ENCODE results near the gene BICD1. TPM values are rescaled to one million over a fixed set of nuclear protein-coding genes. Genes with fewer than 3 reads are reported as not detected.

The BICD1 gene
- polyA plus RNA-seq, 4 donors, result 0.45 to 17.0 (median 4.3) TPM

DNA sequence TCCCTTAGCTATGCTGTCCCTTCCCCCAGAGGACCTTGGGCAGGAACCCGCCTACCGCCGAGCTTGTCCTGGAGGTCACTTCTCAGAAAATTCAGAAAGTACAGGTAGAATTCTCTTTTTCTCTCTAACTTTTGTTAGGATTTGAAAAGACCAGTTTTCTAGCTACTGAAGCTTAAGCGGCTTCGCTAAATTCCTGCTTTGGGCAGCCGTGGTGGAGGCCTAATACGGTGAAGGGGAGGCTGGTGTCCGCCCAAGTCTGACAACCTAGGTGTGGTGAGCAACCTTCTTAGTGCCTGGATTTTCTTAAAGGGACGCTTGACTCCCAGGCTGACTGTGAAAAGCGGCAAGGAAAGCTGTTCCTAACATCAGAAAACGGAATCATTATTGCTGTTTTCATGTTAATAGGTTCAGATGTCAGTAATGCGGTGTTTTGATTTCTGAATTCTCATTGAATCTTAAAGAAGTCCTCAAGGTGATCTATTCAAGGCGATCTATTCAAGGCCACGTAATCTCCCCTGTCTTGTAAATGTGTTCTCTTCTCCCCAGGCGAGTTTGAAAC is 293.5 kb downstream of the BICD1 start:
- Histone ChIP-seq H3K9me3 (ENCODE audit: control insufficient read depth in 2 of 2, insufficient read depth in 1 of 2, low read depth in 1 of 2, low read length in 1 of 2) (no peaks in the 10 kb centered on the region), H3K27ac (ENCODE audit: low read depth in 1 of 3, low read length in 2 of 3) (peak overlapping the region; percentile 92 to 99 (median 99)), H3K36me3 (ENCODE audit: control insufficient read depth in 3 of 3, insufficient read depth in 2 of 3, low read depth in 1 of 3, low read length in 3 of 3) (peaks cover 0 to 3% (median 0%) of the 10 kb centered on the region in 3 donors), H3K4me1 (ENCODE audit: control insufficient read depth in 3 of 3, insufficient read depth in 2 of 3, low read depth in 1 of 3, low read length in 2 of 3) (peaks cover 0 to 8% (median 3%) of the 10 kb centered on the region in 3 donors), H3K27me3 (ENCODE audit: control insufficient read depth in 3 of 3, insufficient read depth in 3 of 3, low read length in 3 of 3) (peaks cover 0 to 2% (median 0%) of the 10 kb centered on the region in 3 donors), H3K4me3 (ENCODE audit: low read depth in 1 of 3, low read length in 3 of 3) (peak overlapping the region; percentile 50 to 80 (median 55))
- peak; percentile 67 to 75 for DNase-seq
- FAIRE-seq, result no peak
- WGBS, 3 donors, result 6 to 20% (median 18%) methylated on average over 15 of the region's 15 CpGs

- Histone ChIP-seq H3K27me3 (ENCODE audit: control insufficient read depth in 3 of 3, insufficient read depth in 3 of 3, low read length in 3 of 3) (peaks cover 0 to 2% (median 0%) of the 10 kb centered on the region in 3 donors), H3K4me3 (ENCODE audit: low read depth in 1 of 3, low read length in 3 of 3) (peak overlapping the region; percentile 50 to 80 (median 55)), H3K36me3 (ENCODE audit: control insufficient read depth in 3 of 3, insufficient read depth in 2 of 3, low read depth in 1 of 3, low read length in 3 of 3) (peaks cover 0 to 3% (median 0%) of the 10 kb centered on the region in 3 donors), H3K9me3 (ENCODE audit: control insufficient read depth in 2 of 2, insufficient read depth in 1 of 2, low read depth in 1 of 2, low read length in 1 of 2) (no peaks in the 10 kb centered on the region), H3K4me1 (ENCODE audit: control insufficient read depth in 3 of 3, insufficient read depth in 2 of 3, low read depth in 1 of 3, low read length in 2 of 3) (peaks cover 0 to 8% (median 3%) of the 10 kb centered on the region in 3 donors), H3K27ac (ENCODE audit: low read depth in 1 of 3, low read length in 2 of 3) (peak overlapping the region; percentile 92 to 99 (median 99))
- DNase-seq, result peak; percentile 42 to 77
- no peak for FAIRE-seq
- 13 to 34% (median 26%) methylated on average over 2 of the region's 2 CpGs for WGBS, 3 donors
Observed at GRCh38 chr12:32400866-32401265, 294.2 kb downstream of the BICD1 start.

DNA sequence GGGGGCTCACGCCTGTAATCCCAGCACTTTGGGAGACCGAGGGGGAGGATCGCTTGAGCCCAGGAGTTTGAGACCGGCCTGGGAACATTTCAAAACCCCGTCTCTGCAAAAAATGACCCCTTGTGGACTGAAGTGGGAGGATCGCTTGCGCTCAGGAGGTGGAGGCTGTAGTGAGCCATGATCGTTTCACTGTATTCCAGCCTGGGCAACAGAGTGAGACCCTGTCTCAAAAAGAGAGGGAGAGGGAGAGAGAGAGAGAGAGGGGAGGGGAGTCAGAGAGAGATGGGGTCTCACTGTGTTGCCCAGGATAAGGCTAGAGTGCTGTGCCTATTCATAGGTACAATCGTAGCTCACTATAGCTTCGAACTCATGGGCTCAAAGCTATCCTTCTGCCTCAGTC is 295.5 kb downstream of the BICD1 start:
- FAIRE-seq (no peak), DNase-seq (no peak)
- peaks cover 0 to 3% (median 0%) of the 10 kb centered on the region in 3 donors for H3K36me3 ChIP-seq (ENCODE audit: control insufficient read depth in 3 of 3, insufficient read depth in 2 of 3, low read depth in 1 of 3, low read length in 3 of 3)
- WGBS, 3 donors, result 91 to 97% (median 92%) methylated on average over 9 to 10 of the region's 10 CpGs
- no peak overlapping the region for H3K27ac ChIP-seq (ENCODE audit: low read depth in 1 of 3, low read length in 2 of 3)
- peaks cover 0 to 2% (median 0%) of the 10 kb centered on the region in 3 donors for H3K27me3 ChIP-seq (ENCODE audit: control insufficient read depth in 3 of 3, insufficient read depth in 3 of 3, low read length in 3 of 3)
- peak overlapping the region in 1 of 3 donors; percentile 40 for H3K4me3 ChIP-seq (ENCODE audit: low read depth in 1 of 3, low read length in 3 of 3)
- no peaks in the 10 kb centered on the region for H3K9me3 ChIP-seq (ENCODE audit: control insufficient read depth in 2 of 2, insufficient read depth in 1 of 2, low read depth in 1 of 2, low read length in 1 of 2)
- peaks cover 0 to 8% (median 3%) of the 10 kb centered on the region in 3 donors for H3K4me1 ChIP-seq (ENCODE audit: control insufficient read depth in 3 of 3, insufficient read depth in 2 of 3, low read depth in 1 of 3, low read length in 2 of 3)

GRCh38 chr12:32402946-32403345 is 296.3 kb downstream of the BICD1 start:
- H3K4me1 ChIP-seq (ENCODE audit: control insufficient read depth in 3 of 3, insufficient read depth in 2 of 3, low read depth in 1 of 3, low read length in 2 of 3), result peaks cover 0 to 8% (median 3%) of the 10 kb centered on the region in 3 donors
- H3K4me3 ChIP-seq (ENCODE audit: low read depth in 1 of 3, low read length in 3 of 3), result peak overlapping the region in 1 of 3 donors; percentile 40
- peaks cover 0 to 3% (median 0%) of the 10 kb centered on the region in 3 donors for H3K36me3 ChIP-seq (ENCODE audit: control insufficient read depth in 3 of 3, insufficient read depth in 2 of 3, low read depth in 1 of 3, low read length in 3 of 3)
- no peak for DNase-seq
- no peak for FAIRE-seq
- no peaks in the 10 kb centered on the region for H3K9me3 ChIP-seq (ENCODE audit: control insufficient read depth in 2 of 2, insufficient read depth in 1 of 2, low read depth in 1 of 2, low read length in 1 of 2)
- WGBS, 3 donors, result 21 to 49% (median 30%) methylated on average over 1 of the region's 1 CpG
- peaks cover 0 to 2% (median 0%) of the 10 kb centered on the region in 3 donors for H3K27me3 ChIP-seq (ENCODE audit: control insufficient read depth in 3 of 3, insufficient read depth in 3 of 3, low read length in 3 of 3)
- no peak overlapping the region for H3K27ac ChIP-seq (ENCODE audit: low read depth in 1 of 3, low read length in 2 of 3)

- H3K27ac ChIP-seq (ENCODE audit: low read depth in 1 of 3, low read length in 2 of 3), result no peak overlapping the region
- 95 to 96% (median 95%) methylated on average over 3 of the region's 3 CpGs for WGBS, 3 donors
- H3K4me3 ChIP-seq (ENCODE audit: low read depth in 1 of 3, low read length in 3 of 3), result no peak overlapping the region
- no peak for FAIRE-seq
- no peaks in the 10 kb centered on the region for H3K27me3 ChIP-seq (ENCODE audit: control insufficient read depth in 3 of 3, insufficient read depth in 3 of 3, low read length in 3 of 3)
- DNase-seq, result no peak
- H3K4me1 ChIP-seq (ENCODE audit: control insufficient read depth in 3 of 3, insufficient read depth in 2 of 3, low read depth in 1 of 3, low read length in 2 of 3), result no peaks in the 10 kb centered on the region
- H3K9me3 ChIP-seq (ENCODE audit: control insufficient read depth in 2 of 2, insufficient read depth in 1 of 2, low read depth in 1 of 2, low read length in 1 of 2), result no peaks in the 10 kb centered on the region
- peaks cover 0 to 16% (median 3%) of the 10 kb centered on the region in 3 donors for H3K36me3 ChIP-seq (ENCODE audit: control insufficient read depth in 3 of 3, insufficient read depth in 2 of 3, low read depth in 1 of 3, low read length in 3 of 3)
Observed at GRCh38 chr12:32407795-32408194, 301.1 kb downstream of the BICD1 start.

GRCh38 chr12:32413412-32413811 is 306.8 kb downstream of the BICD1 start:
- Histone ChIP-seq H3K9me3 (ENCODE audit: control insufficient read depth in 2 of 2, insufficient read depth in 1 of 2, low read depth in 1 of 2, low read length in 1 of 2) (no peaks in the 10 kb centered on the region), H3K36me3 (ENCODE audit: control insufficient read depth in 3 of 3, insufficient read depth in 2 of 3, low read depth in 1 of 3, low read length in 3 of 3) (peaks cover 0 to 19% (median 3%) of the 10 kb centered on the region in 3 donors), H3K27me3 (ENCODE audit: control insufficient read depth in 3 of 3, insufficient read depth in 3 of 3, low read length in 3 of 3) (no peaks in the 10 kb centered on the region), H3K27ac (ENCODE audit: low read depth in 1 of 3, low read length in 2 of 3) (no peak overlapping the region), H3K4me1 (ENCODE audit: control insufficient read depth in 3 of 3, insufficient read depth in 2 of 3, low read depth in 1 of 3, low read length in 2 of 3) (no peaks in the 10 kb centered on the region), H3K4me3 (ENCODE audit: low read depth in 1 of 3, low read length in 3 of 3) (no peak overlapping the region)
- 38 to 64% (median 49%) methylated on average over 3 of the region's 3 CpGs for WGBS, 3 donors
- FAIRE-seq, result no peak
- peak; percentile 16 to 25 for DNase-seq

DNA sequence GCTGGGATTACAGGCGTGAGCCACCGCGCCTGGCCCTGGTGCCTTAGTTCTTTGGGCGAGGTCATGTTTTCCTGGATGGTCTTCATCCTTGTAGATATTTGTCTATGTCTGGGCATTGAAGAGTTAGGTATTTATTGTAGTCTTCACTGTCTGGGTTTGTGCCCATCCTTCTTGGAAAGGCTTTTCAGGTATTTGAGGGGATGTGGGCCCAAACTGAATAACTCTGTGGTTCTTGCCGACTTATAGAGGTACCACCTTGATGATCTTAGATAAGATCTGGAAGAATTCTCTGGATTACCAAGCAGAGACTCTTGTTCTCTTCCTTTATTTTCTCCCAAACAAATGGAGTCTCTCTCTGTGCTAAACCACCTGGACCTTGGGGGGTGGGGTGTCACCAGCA is 311.6 kb downstream of the BICD1 start:
- no peaks in the 10 kb centered on the region for H3K9me3 ChIP-seq (ENCODE audit: control insufficient read depth in 2 of 2, insufficient read depth in 1 of 2, low read depth in 1 of 2, low read length in 1 of 2)
- no peak overlapping the region for H3K27ac ChIP-seq (ENCODE audit: low read depth in 1 of 3, low read length in 2 of 3)
- WGBS, 3 donors, result 93 to 95% (median 94%) methylated on average over 5 of the region's 5 CpGs
- peaks cover 0 to 5% (median 0%) of the 10 kb centered on the region in 3 donors for H3K4me1 ChIP-seq (ENCODE audit: control insufficient read depth in 3 of 3, insufficient read depth in 2 of 3, low read depth in 1 of 3, low read length in 2 of 3)
- no peak for DNase-seq
- peaks cover 0 to 13% (median 2%) of the 10 kb centered on the region in 3 donors for H3K36me3 ChIP-seq (ENCODE audit: control insufficient read depth in 3 of 3, insufficient read depth in 2 of 3, low read depth in 1 of 3, low read length in 3 of 3)
- H3K27me3 ChIP-seq (ENCODE audit: control insufficient read depth in 3 of 3, insufficient read depth in 3 of 3, low read length in 3 of 3), result no peaks in the 10 kb centered on the region
- FAIRE-seq, result no peak
- no peak overlapping the region for H3K4me3 ChIP-seq (ENCODE audit: low read depth in 1 of 3, low read length in 3 of 3)

GRCh38 chr12:32418903-32419519 is 312.4 kb downstream of the BICD1 start:
- 59 to 83% (median 76%) methylated on average over 5 of the region's 5 CpGs for WGBS, 3 donors
- H3K4me3 ChIP-seq (ENCODE audit: low read depth in 1 of 3, low read length in 3 of 3), result no peak overlapping the region
- H3K9me3 ChIP-seq (ENCODE audit: control insufficient read depth in 2 of 2, insufficient read depth in 1 of 2, low read depth in 1 of 2, low read length in 1 of 2), result no peaks in the 10 kb centered on the region
- no peaks in the 10 kb centered on the region for H3K27me3 ChIP-seq (ENCODE audit: control insufficient read depth in 3 of 3, insufficient read depth in 3 of 3, low read length in 3 of 3)
- DNase-seq (no peak), FAIRE-seq (no peak)
- peaks cover 0 to 5% (median 0%) of the 10 kb centered on the region in 3 donors for H3K4me1 ChIP-seq (ENCODE audit: control insufficient read depth in 3 of 3, insufficient read depth in 2 of 3, low read depth in 1 of 3, low read length in 2 of 3)
- H3K27ac ChIP-seq (ENCODE audit: low read depth in 1 of 3, low read length in 2 of 3), result no peak overlapping the region
- H3K36me3 ChIP-seq (ENCODE audit: control insufficient read depth in 3 of 3, insufficient read depth in 2 of 3, low read depth in 1 of 3, low read length in 3 of 3), result peaks cover 0 to 13% (median 2%) of the 10 kb centered on the region in 3 donors
